WTC11 (cell line): ENCODE measurements around the gene SND1. TPM values are rescaled to one million over a fixed set of nuclear protein-coding genes. Genes with fewer than 3 reads are reported as not detected.

ENCODE experiments used
- ATAC-seq: fragments of 200-7000 bp; cut with Tn5 transposase; 2 replicates; pipeline ENCODE4 v1.10.0; 2021; ENCODE audit warnings: mild to moderate bottlenecking, moderate library complexity
- CTCF ChIA-PET: fragments of 300-600 bp; sonication (Branson Sonifier 250); formaldehyde crosslinking; loops from one replicate; lab custom pipeline; 2021; ENCODE audit warnings: antibody characterized with exemption; lab: Charles Lee
- POLR2A ChIA-PET: fragments of 350-600 bp; sonication (Branson Sonifier 250); formaldehyde crosslinking; loops from one replicate; lab custom pipeline; 2021; ENCODE audit warnings: antibody characterized with exemption; lab: Charles Lee
- DNase-seq: peaks from one replicate; pipeline ENCODE4 v3.0.0; 2021; ENCODE audit warnings: low spot score
- H3K27ac Mint-ChIP-seq: 2 replicates; pipeline ENCODE4 v1.8.0; 2021; ENCODE audit warnings: mixed read lengths
- H3K27me3 Mint-ChIP-seq: 2 replicates; pipeline ENCODE4 v1.8.0; 2021; ENCODE audit warnings: low read depth, mild to moderate bottlenecking, moderate library complexity, mixed read lengths
- H3K36me3 Mint-ChIP-seq: 2 replicates; pipeline ENCODE4 v1.8.0; 2021; ENCODE audit warnings: mixed read lengths
- H3K4me1 Mint-ChIP-seq: 2 replicates; pipeline ENCODE4 v1.8.0; 2022; ENCODE audit warnings: mixed read lengths
- H3K4me3 Mint-ChIP-seq: 2 replicates; pipeline ENCODE4 v1.8.0; 2021; ENCODE audit warnings: mild to moderate bottlenecking, moderate library complexity, mixed read lengths
- H3K9me3 Mint-ChIP-seq: 2 replicates; pipeline ENCODE4 v1.8.0; 2021; ENCODE audit warnings: mixed read lengths
- AR ChIP-seq: fragments of 250-450 bp; sonication (Bioruptor Pico); IDR thresholded peaks from 2 replicates; pipeline ENCODE4 v1.9.0; 2021; ENCODE audit warnings: mild to moderate bottlenecking
- ATF1 ChIP-seq: sonication (generic); formaldehyde crosslinking; IDR thresholded peaks from 2 replicates; pipeline ENCODE4 v1.8.1; 2023; ENCODE audit warnings: mild to moderate bottlenecking, moderate library complexity, missing genetic modification reagents
- ATF3 ChIP-seq: sonication (generic); formaldehyde crosslinking; conservative IDR thresholded peaks from 2 replicates; pipeline ENCODE4 v1.8.1; 2022; ENCODE audit warnings: mild to moderate bottlenecking, missing genetic modification reagents
- CBFB ChIP-seq: sonication (generic); formaldehyde crosslinking; IDR thresholded peaks from 2 replicates; pipeline ENCODE4 v1.8.1; 2022; ENCODE audit warnings: mild to moderate bottlenecking, low read depth, missing genetic modification reagents
- ESRRA ChIP-seq: sonication (generic); formaldehyde crosslinking; IDR thresholded peaks from 2 replicates; pipeline ENCODE4 v1.8.1; 2022; ENCODE audit warnings: mild to moderate bottlenecking, missing genetic modification reagents, borderline replicate concordance
- ETV6 ChIP-seq: sonication (generic); formaldehyde crosslinking; IDR thresholded peaks from 2 replicates; pipeline ENCODE4 v1.8.1; 2022; ENCODE audit warnings: mild to moderate bottlenecking, missing genetic modification reagents
- FOXK1 ChIP-seq: sonication (generic); formaldehyde crosslinking; IDR thresholded peaks from 2 replicates; pipeline ENCODE4 v1.8.0; 2022; ENCODE audit warnings: mild to moderate bottlenecking, moderate library complexity, missing genetic modification reagents
- IRF1 ChIP-seq: sonication (generic); formaldehyde crosslinking; IDR thresholded peaks from 2 replicates; pipeline ENCODE4 v1.8.0; 2023; ENCODE audit warnings: missing genetic modification reagents
- MYBL2 ChIP-seq: sonication (generic); formaldehyde crosslinking; IDR thresholded peaks from 2 replicates; pipeline ENCODE4 v1.8.1; 2023; ENCODE audit warnings: mild to moderate bottlenecking, moderate library complexity, missing genetic modification reagents
- NFATC4 ChIP-seq: fragments of 250-450 bp; sonication (Bioruptor Pico); IDR thresholded peaks from 2 replicates; pipeline ENCODE4 v1.9.0; 2021; ENCODE audit warnings: mild to moderate bottlenecking
- NFE2L1 ChIP-seq: sonication (generic); formaldehyde crosslinking; IDR thresholded peaks from 2 replicates; pipeline ENCODE4 v1.8.1; 2023; ENCODE audit warnings: missing genetic modification reagents
- OVOL2 ChIP-seq: fragments of 250-450 bp; sonication (Bioruptor Pico); IDR thresholded peaks from 2 replicates; pipeline ENCODE4 v1.9.0; 2021; ENCODE audit warnings: mild to moderate bottlenecking, borderline replicate concordance
- RELA ChIP-seq: sonication (generic); formaldehyde crosslinking; IDR thresholded peaks from 2 replicates; pipeline ENCODE4 v1.8.1; 2022; ENCODE audit warnings: missing genetic modification reagents, mild to moderate bottlenecking, borderline replicate concordance
- STAT6 ChIP-seq: sonication (generic); formaldehyde crosslinking; conservative IDR thresholded peaks from 2 replicates; pipeline ENCODE4 v1.8.1; 2023; ENCODE audit warnings: mild to moderate bottlenecking, low read depth, missing genetic modification reagents, moderate library complexity
- ZNF232 ChIP-seq: sonication (generic); formaldehyde crosslinking; IDR thresholded peaks from 2 replicates; pipeline ENCODE4 v1.8.0; 2022; ENCODE audit warnings: mild to moderate bottlenecking, missing genetic modification reagents
- ZNF425 ChIP-seq: fragments of 250-450 bp; sonication (Bioruptor Pico); conservative IDR thresholded peaks from 2 replicates; pipeline ENCODE4 v1.9.0; 2021; ENCODE audit warnings: mild to moderate bottlenecking
- ZNF671 ChIP-seq: fragments of 250-450 bp; sonication (Bioruptor Pico); IDR thresholded peaks from 2 replicates; pipeline ENCODE4 v1.8.0; 2021; ENCODE audit warnings: mild to moderate bottlenecking
- total RNA-seq: library from RNA; stranded (reverse); gene quantifications from 3 replicates; pipeline ENCODE4 v1.2.3, GENCODE V29; 2021
- TF ChIP-seq, protein P1 (sequence below): sonication (generic); formaldehyde crosslinking; IDR thresholded peaks from 2 replicates; pipeline ENCODE4 v1.8.1; 2022; ENCODE audit warnings: mild to moderate bottlenecking, missing genetic modification reagents, moderate library complexity, borderline replicate concordance
- TF ChIP-seq, protein P2 (sequence below): sonication (generic); formaldehyde crosslinking; IDR thresholded peaks from 2 replicates; pipeline ENCODE4 v1.8.1; 2023; ENCODE audit warnings: mild to moderate bottlenecking, missing genetic modification reagents, moderate library complexity

SND1 gene
- total RNA-seq, 1 experiment from 2014 or later = 261 TPM

GRCh38 chr7:128042012-128042411 is 390.0 kb downstream of the SND1 start:
- peaks cover 7% of the 10 kb centered on the region for H3K4me1 Mint-ChIP-seq

More at GRCh38 chr7:128042012-128042411, 390.0 kb downstream of the SND1 start:
- Mint-ChIP-seq H3K27ac (no peak overlapping the region), H3K9me3 (no peaks in the 10 kb centered on the region), H3K27me3 (no peaks in the 10 kb centered on the region)
- ATAC-seq (no peak), DNase-seq (no peak)
- ChIA-PET POLR2A (no interaction called here), CTCF (interaction anchor here (1.4 kb wide), 1 partner anchor 168 kb away, joined by 5 read pairs; no protein-coding TSS in a partner anchor)
- TF ChIP-seq ESRRA (no peak), STAT6 (CRISPR knock-in tag) (no peak), CBFB (CRISPR knock-in tag) (no peak), ZNF232 (CRISPR knock-in tag) (no peak), IRF1 (CRISPR knock-in tag) (no peak), RELA (no peak), FOXK1 (CRISPR knock-in tag) (no peak), NFE2L1 (CRISPR knock-in tag) (no peak), OVOL2 (CRISPR knock-in tag) (no peak), NFATC4 (no peak), ZNF425 (CRISPR knock-in tag) (no peak), MYBL2 (CRISPR knock-in tag) (no peak), ETV6 (CRISPR knock-in tag) (no peak), AR (CRISPR knock-in tag) (no peak), ATF3 (CRISPR knock-in tag) (no peak), ATF1 (CRISPR knock-in tag) (no peak), ZNF671 (no peak)
- TF ChIP-seq, protein P1, sequence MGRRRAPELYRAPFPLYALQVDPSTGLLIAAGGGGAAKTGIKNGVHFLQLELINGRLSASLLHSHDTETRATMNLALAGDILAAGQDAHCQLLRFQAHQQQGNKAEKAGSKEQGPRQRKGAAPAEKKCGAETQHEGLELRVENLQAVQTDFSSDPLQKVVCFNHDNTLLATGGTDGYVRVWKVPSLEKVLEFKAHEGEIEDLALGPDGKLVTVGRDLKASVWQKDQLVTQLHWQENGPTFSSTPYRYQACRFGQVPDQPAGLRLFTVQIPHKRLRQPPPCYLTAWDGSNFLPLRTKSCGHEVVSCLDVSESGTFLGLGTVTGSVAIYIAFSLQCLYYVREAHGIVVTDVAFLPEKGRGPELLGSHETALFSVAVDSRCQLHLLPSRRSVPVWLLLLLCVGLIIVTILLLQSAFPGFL (CRISPR knock-in tag) = no peak
- TF ChIP-seq, protein P2, sequence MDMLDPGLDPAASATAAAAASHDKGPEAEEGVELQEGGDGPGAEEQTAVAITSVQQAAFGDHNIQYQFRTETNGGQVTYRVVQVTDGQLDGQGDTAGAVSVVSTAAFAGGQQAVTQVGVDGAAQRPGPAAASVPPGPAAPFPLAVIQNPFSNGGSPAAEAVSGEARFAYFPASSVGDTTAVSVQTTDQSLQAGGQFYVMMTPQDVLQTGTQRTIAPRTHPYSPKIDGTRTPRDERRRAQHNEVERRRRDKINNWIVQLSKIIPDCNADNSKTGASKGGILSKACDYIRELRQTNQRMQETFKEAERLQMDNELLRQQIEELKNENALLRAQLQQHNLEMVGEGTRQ (CRISPR knock-in tag) = no peak
- TF ChIP-seq, all 79 proteins: peak for 0
- H3K36me3 Mint-ChIP-seq = no peaks in the 10 kb centered on the region
- no peak overlapping the region for H3K4me3 Mint-ChIP-seq
